ENCODE results near the gene PRKN. TPM values are rescaled to one million over a fixed set of nuclear protein-coding genes. Genes with fewer than 3 reads are reported as not detected.
"Not testable (repeated sequence)": the region's sequence is repeated elsewhere in the genome, so short reads cannot be mapped to it uniquely, and the experiment has no call there.

PRKN gene
- total RNA-seq, 1 donor from 2014 or later = 0.91 TPM

DNA sequence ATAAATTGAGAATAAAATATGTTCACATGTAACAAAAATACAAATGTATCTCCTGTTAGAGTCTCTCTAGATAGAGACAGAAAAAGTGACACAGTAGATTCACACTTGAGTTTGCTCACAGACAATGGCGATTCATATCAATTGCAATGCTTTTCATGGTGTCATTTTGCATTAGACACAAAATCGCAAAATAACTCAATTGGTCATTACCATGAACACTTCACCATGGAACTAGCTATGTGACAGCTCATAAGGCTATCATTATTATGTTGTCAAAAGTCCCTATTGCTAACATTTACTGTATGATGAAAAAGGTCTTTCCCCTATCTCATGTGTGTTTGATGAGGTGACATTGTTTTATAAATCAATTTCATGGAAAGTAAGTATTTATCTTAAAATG lies 1204.2 kb downstream of the PRKN start:
- intact Hi-C loops (cut with micrococcal nuclease) = no loop called here

- intact Hi-C loops (cut with micrococcal nuclease) = no loop called here
Observed at GRCh38 chr6:161522276-161522675, 1205.3 kb downstream of the PRKN start.

- intact Hi-C loops (cut with micrococcal nuclease) = no loop called here
Observed at GRCh38 chr6:161511447-161512095, 1216.0 kb downstream of the PRKN start.

- intact Hi-C loops (cut with micrococcal nuclease) = no loop called here
Observed at GRCh38 chr6:161508341-161508740, 1219.2 kb downstream of the PRKN start.

GRCh38 chr6:161507375-161507774 lies 1220.2 kb downstream of the PRKN start:
- intact Hi-C loops (cut with micrococcal nuclease) = no loop called here

DNA sequence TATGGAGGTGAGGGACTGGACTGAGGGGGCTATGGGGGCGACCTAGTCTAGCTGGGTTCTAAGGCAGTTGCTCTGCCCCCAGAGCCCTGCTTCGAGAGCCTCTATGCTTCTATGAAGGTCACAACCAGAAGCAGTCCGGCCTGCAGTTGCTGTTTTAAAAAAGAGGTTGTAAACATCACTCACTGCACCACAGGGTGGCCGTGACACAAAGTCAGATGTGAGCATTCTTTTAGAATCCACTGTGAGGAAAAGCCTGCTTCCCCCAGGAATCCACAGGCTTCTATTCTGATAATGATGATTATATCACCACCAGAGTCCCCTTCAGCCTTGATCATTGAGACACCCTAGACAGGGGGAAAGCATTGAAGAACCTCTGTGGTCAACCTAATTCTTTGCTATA lies 1224.0 kb downstream of the PRKN start:
- intact Hi-C loops (cut with micrococcal nuclease) = no loop called here

DNA sequence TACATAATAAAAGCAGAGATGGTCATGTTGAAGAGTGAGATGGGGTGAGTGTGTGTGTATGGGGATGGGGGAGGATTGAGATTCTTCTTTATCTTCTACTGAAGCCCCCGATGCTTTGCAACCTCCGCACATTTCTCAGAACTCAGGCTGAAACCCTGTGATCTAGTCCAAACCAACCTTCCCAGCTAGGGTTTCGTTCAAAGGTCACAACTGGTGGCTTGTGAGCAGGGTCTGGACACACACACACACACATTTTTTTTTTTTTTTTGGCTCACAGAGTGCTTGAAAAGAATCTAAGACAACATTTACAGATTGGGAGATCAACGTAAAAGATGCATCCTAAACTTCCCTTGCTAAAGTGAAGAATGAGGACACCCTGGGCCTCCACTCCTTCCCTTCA lies 1228.7 kb downstream of the PRKN start:
- intact Hi-C loops (cut with micrococcal nuclease) = no loop called here

- intact Hi-C loops (cut with micrococcal nuclease) = no loop called here
Observed at GRCh38 chr6:161498359-161498758, 1229.2 kb downstream of the PRKN start.

DNA sequence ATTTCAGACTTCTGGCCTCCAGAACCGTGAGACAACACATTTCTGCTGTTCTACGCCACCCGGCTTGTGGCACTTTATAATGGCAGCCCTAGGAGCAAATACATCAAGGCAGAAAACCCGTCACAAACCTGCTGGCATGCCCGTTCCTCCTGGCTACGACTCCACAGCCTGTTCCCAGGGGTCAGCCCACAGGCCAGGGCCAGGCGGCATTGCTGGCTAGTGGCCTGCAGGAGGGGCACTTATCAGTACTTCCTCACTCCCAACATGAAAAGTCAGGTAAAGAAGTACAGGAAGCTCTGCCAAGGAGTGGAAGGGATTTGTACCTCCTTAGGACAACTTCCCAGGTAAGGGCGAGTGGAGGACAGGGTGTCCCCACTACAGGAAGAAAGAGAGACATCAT lies 1230.6 kb downstream of the PRKN start:
- intact Hi-C loops (cut with micrococcal nuclease) = no loop called here

- intact Hi-C loops (cut with micrococcal nuclease) = not testable (repeated sequence)
Observed at GRCh38 chr6:161496271-161496670, 1231.3 kb downstream of the PRKN start.

- intact Hi-C loops (cut with micrococcal nuclease) = no loop called here
Observed at GRCh38 chr6:161494566-161494965, 1233.0 kb downstream of the PRKN start.

DNA sequence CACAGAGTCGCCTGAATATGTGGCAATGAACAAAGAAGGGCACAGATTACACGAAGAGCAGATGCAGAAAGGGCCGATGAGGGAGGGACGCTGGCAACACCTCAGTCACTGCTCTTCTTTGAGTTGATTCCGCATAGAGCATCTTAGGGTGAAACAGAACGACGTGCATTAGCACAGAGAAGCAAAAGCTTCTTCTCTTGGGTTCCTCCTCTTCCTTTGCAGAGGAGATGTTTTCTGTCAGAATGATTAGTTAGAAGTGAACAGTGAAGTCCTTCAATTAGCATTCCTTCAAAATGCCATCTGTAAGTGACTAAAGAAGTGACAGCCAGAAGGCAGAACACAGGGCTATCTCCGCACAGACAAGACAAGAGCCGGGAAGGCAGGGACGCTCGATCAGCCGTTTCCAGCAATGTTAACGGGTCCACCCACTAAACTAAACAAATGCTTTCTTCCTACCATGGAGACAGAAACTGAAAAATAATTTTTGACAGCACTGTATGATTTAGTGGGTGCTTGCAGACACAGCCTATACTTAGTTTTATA lies 1233.9 kb downstream of the PRKN start:
- intact Hi-C loops (cut with micrococcal nuclease) = no loop called here

DNA sequence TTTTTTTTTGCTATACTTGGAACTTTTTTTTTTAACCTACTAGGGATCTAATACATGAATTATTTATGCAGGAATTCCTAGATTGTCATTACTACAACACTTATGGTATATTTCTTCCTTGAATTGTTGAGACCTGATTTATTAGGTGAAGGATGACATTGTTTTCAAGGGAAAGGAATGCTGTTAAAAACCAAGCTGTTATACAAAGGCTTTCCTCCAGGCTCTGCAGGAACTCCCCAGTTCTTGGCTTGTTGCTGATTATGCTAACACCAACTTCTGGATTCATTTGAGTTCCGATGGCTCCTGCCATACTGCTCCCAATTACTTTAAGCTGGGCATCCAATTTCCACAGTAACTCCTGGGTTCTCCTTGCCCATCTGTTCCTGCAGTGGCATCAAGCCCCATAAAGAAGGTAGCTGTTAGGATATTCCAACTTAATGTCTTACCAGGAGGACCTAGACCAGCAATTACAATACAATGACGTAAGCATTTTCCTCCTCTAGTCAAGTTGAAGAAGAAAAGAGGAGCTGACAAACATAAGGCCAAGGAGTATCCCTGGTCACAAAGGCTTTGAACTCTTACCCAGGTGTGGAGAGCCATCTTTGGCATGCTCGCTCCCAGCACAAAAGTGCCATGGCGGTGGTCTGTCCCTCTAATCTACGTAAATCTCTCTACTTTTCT lies 1237.8 kb downstream of the PRKN start:
- intact Hi-C loops (cut with micrococcal nuclease) = no loop called here

- intact Hi-C loops (cut with micrococcal nuclease) = no loop called here
Observed at GRCh38 chr6:161487694-161488093, 1239.9 kb downstream of the PRKN start.

- intact Hi-C loops (cut with micrococcal nuclease) = no loop called here
Observed at GRCh38 chr6:161487217-161487531, 1240.4 kb downstream of the PRKN start.

- intact Hi-C loops (cut with micrococcal nuclease) = no loop called here
Observed at GRCh38 chr6:161486361-161487216, 1241.0 kb downstream of the PRKN start.

DNA sequence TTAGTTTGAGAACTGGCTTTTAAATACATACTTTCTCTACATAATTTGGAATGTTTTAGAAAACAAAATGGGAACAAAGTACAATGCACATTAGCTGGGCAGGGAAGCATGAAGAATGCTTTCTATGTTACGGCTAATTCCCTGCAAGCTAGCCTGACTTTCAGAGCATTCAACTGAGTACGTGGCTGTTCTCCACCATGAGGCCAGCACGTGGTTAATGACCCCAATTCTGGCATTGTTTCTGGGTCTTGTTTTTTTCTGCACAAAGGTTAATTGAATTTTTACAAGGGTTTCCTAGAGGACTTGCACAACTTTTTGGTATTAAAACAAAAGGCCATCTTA lies 1245.1 kb downstream of the PRKN start:
- intact Hi-C loops (cut with micrococcal nuclease) = no loop called here

GRCh38 chr6:161481786-161482516 lies 1245.6 kb downstream of the PRKN start:
- intact Hi-C loops (cut with micrococcal nuclease) = no loop called here

DNA sequence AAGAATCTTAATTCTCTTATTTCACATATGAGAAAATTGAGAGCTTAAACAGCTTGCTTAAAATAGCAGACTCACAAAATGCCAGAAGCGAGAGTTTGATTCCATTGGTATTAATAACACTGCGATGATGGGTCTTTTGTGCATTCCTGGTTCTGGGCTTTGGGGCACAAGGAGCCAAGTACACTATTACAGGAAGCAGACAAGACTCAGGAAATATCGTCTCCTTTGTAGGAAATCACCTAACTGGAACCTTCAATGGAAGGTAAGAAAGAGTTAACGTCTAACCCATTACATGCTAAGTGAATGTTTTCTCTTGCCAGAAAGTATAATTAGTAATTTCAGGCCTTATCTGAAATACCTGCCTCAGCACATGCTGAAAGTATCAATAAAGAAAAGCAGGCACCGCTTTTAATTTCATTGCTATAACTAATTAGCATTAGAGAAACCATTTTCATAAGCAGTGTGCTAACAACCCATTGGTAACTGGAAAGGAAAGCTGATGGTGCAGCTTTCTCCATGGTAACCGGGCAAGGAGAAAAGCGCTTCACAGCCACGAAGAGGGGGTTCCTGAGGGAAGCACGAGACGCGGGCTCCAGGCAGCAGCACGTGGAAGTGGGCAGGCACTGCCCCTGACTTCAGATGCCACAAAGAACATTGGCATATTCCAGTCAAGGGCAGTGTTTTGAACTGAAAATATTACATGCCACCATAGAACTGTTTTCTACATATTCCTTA lies 1247.0 kb downstream of the PRKN start:
- intact Hi-C loops (cut with micrococcal nuclease) = no loop called here

- intact Hi-C loops (cut with micrococcal nuclease) = no loop called here
Observed at GRCh38 chr6:161479376-161479775, 1248.2 kb downstream of the PRKN start.

DNA sequence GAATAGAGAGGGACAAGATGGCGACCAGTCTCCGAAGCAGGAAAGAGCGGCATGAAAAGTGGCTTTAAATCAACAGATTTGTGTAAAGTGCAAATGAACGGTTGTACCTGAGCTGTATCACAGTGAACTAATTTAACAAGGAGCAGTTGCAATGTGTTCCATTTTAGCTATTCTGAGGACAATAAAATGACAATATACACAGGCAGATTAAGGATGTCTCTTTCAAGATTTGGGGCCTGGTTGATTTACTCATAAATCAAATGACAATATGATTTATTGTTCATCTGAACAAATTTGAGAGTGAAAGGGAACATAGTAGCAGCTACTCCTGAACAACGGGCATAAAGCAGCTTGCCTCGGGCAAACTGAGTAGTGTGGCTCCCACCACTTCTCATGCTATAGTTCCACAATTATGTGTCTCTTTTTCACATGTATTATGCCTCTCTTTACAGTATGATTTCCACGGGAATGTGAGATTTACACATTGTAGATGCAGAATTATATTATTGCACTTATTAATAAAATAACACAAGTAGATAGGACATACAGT lies 1249.6 kb downstream of the PRKN start:
- intact Hi-C loops (cut with micrococcal nuclease) = no loop called here
